ENCODE measurements around the gene CHPF. TPM values are rescaled to one million over a fixed set of nuclear protein-coding genes. Genes with fewer than 3 reads are reported as not detected.

The CHPF gene
- total RNA-seq, 1 donor from 2014 or later, result 23.2 TPM

DNA sequence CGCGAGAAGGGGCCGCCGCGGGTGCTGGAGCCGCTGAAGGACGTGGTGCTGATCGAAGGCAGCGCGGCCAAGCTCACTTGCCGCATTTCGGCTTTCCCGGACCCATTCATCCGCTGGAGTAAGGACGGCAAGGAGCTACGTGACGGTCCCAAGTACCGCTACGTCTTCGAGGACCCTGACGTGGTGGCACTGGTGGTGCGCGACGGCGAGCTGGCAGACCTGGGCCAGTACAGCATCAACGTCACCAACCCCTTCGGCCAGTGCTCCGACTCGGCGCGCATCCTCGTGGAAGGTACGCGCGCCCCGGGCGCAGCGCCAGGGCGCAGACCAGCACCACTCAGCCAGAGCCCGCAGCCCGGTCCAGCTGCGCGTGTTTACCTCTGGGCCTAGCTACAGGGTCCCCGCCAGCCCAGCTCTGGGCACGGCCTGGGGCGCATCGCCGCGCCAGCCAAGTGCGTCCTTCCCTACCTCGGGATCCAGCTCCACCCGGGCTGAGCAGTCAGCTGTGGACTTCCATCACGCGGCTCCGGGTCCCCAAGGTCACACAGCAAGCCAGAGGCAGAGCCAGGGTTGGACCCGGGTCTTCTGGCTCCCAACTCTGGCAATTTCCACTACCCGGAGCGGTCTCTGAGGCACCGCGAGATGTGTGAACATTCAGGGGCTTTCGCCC is 46.6 kb downstream of the CHPF start:
- intact Hi-C loops (cut with DNase I), result no loop called here

DNA sequence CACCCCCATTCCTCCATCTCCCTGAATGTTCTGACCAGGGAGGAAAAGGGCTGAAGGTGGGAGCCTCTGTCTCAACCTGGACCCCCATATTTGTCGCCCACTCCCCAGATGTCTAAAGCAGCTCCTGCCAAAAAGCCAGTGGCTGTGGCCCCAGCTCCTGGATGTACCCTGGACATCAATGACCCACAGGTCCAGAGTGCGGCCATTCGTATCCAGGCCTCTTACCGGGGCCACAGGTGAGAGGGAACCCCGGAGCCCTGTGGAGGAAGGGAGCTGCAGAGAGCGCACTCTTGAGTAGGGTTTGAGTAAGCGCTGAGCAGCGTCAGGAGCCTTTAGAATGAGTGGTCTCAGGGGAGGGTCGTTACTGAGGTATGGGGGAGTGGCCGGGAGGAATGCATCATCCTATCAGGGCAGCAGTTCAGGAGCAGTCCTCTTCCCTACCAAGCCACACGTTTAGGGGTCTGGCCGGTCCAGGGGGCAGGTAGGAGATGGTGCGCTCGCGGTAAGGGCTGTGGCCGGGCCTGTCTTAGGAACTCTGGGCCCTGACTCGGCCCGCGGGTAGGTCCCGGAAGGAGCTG is 47.3 kb downstream of the CHPF start:
- intact Hi-C loops (cut with DNase I), result no loop called here
- Histone ChIP-seq H3K4me1 (peaks cover 29% of the 10 kb centered on the region), H3K36me3 (no peaks in the 10 kb centered on the region), H3K27ac (no peak overlapping the region), H3K9me3 (no peaks in the 10 kb centered on the region), H3K4me3 (peak overlapping the region; percentile 80), H3K27me3 (ENCODE audit: low read depth) (peaks cover 57% of the 10 kb centered on the region)
- ATAC-seq (no peak), DNase-seq (no peak)
- TF ChIP-seq, protein P1, sequence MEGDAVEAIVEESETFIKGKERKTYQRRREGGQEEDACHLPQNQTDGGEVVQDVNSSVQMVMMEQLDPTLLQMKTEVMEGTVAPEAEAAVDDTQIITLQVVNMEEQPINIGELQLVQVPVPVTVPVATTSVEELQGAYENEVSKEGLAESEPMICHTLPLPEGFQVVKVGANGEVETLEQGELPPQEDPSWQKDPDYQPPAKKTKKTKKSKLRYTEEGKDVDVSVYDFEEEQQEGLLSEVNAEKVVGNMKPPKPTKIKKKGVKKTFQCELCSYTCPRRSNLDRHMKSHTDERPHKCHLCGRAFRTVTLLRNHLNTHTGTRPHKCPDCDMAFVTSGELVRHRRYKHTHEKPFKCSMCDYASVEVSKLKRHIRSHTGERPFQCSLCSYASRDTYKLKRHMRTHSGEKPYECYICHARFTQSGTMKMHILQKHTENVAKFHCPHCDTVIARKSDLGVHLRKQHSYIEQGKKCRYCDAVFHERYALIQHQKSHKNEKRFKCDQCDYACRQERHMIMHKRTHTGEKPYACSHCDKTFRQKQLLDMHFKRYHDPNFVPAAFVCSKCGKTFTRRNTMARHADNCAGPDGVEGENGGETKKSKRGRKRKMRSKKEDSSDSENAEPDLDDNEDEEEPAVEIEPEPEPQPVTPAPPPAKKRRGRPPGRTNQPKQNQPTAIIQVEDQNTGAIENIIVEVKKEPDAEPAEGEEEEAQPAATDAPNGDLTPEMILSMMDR (IDR thresholded peaks at IDR 0.05), result no peak

More for the DNA sequence above, 46.6 kb downstream of the CHPF start:
- Histone ChIP-seq H3K4me3 (peak overlapping the region; percentile 80), H3K4me1 (peaks cover 29% of the 10 kb centered on the region), H3K9me3 (no peaks in the 10 kb centered on the region), H3K27ac (no peak overlapping the region), H3K27me3 (ENCODE audit: low read depth) (peaks cover 51% of the 10 kb centered on the region), H3K36me3 (peaks cover 3% of the 10 kb centered on the region)
- TF ChIP-seq, protein P1 (IDR thresholded peaks at IDR 0.05), result no peak
- DNase-seq (no peak), ATAC-seq (no peak)

DNA sequence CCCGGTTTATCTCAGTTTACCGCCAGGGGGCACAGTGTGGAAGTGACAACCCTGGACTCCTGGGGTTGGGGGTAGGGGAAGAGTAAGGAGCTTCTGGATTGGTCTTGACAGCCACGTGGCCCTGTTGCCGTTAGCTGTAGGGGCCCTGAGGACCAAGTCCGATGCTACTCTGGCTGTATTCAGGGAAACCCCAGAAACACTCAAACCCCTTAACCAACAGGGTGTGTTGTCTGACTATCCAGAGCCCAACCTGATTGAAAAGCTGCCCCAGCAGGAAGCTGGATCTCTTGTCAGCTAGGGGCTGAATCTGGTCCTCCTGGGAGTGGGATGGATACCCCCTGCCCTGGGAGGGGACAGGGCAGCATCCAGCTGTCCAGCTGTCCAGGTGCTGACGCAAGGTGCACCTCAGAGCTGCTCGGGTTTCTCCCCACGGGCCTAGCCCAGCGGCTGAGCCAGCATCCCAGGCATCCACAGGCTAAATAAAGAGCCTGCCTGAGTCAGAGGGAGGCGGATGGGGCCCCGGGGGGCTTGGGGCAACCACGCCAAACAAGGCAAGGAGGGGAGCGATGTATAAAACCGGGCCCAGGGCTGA is 48.0 kb downstream of the CHPF start:
- no peak for ATAC-seq
- no peaks in the 10 kb centered on the region for H3K9me3 ChIP-seq
- H3K4me1 ChIP-seq, result peaks cover 29% of the 10 kb centered on the region
- H3K36me3 ChIP-seq, result no peaks in the 10 kb centered on the region
- no peak for DNase-seq
- peaks cover 62% of the 10 kb centered on the region for H3K27me3 ChIP-seq (ENCODE audit: low read depth)
- no peak overlapping the region for H3K27ac ChIP-seq
- H3K4me3 ChIP-seq, result no peak overlapping the region
- intact Hi-C loops (cut with DNase I), result no loop called here
- TF ChIP-seq, protein P1 (IDR thresholded peaks at IDR 0.05), result peak; percentile 41

DNA sequence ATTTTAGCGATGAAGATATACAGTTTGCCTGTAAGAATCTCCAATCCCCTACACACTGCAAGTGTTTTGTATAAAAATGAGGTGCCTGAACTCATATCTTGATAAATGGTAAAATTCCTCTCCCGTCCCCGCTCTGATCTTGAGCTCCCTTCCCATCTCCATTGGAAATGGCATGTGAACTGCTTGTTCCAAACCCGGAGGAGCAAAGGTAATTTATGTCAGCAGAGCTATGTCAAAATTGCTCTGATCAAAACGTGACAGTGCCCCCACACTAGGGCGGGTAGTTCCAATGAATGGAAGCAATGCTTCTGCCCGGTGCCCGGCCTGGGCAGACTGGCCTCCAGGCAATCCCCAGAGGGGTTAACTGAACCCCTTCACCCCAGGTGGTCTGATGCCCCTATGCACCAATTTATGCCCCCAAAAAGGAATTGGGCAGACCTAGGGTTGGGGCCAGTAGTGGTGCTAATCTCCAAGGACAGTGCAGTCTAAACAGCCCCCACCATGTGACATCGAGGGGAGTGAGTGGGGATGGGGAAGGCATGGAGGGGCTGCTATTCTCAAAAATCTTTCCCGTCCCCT is 48.6 kb downstream of the CHPF start:
- DNase-seq, result no peak
- Histone ChIP-seq H3K4me1 (peaks cover 26% of the 10 kb centered on the region), H3K27ac (no peak overlapping the region), H3K27me3 (ENCODE audit: low read depth) (peaks cover 68% of the 10 kb centered on the region), H3K9me3 (no peaks in the 10 kb centered on the region), H3K4me3 (no peak overlapping the region), H3K36me3 (no peaks in the 10 kb centered on the region)
- intact Hi-C loops (cut with DNase I), result no loop called here
- TF ChIP-seq, protein P1 (IDR thresholded peaks at IDR 0.05), result no peak
- ATAC-seq, result no peak

DNA sequence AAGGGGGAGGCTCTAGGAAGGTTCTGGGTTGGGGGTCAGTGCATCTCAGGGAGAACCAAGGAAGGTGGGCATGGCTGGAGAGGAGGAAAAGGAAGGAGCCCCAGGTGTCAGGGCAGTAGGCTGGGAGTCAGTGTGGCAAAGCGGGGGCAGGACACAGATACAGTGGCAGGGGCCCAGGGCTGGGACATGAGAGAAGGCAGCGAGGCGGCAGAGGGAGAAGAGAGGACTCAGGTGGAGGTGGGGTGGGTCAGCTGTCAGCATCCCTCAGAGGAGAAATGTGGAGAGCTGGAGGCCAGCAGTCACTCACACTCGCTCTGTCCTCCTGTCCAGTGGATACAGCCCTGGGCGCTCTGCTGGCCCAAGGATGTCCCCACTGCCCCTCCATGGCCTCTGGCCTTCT is 50.5 kb downstream of the CHPF start:
- Histone ChIP-seq H3K36me3 (no peaks in the 10 kb centered on the region), H3K4me3 (no peak overlapping the region), H3K27me3 (ENCODE audit: low read depth) (peaks cover 79% of the 10 kb centered on the region), H3K27ac (no peak overlapping the region), H3K4me1 (peaks cover 16% of the 10 kb centered on the region), H3K9me3 (no peaks in the 10 kb centered on the region)
- TF ChIP-seq, protein P1 (IDR thresholded peaks at IDR 0.05), result no peak
- intact Hi-C loops (cut with DNase I), result no loop called here
- DNase-seq, result no peak
- no peak for ATAC-seq

Measured in lower lobe of right lung (tissue), 2 donors.